Right lobe of liver (tissue), 4 donors: ENCODE results near the gene MTHFD1L.

Experiments used
- POLR2A ChIP-seq: fragments of 450-650 bp; IDR thresholded peaks from one replicate; pipeline ENCODE4 v1.6.1; 2017; ENCODE audit warnings: antibody characterized with exemption, mild to moderate bottlenecking
- TF ChIP-seq, protein P1 (sequence below), 4 donors: fragments of 200-600 bp in 3 of 4; fragments of 450-650 bp in 1 of 4; IDR thresholded peaks; one replicate each; pipeline versions ENCODE4 v1.5.1 to v1.8.0; 2016 to 2022; ENCODE audit warnings: antibody characterized with exemption in 4 of 4, mild to moderate bottlenecking in 2 of 4
- donor health status: DM: no; HTN: no; CAD: no.
- donor health status: DM: no; HTN: no; CAD: no.
- donor health status: DM: no; HTN: yes; CAD: no.

DNA sequence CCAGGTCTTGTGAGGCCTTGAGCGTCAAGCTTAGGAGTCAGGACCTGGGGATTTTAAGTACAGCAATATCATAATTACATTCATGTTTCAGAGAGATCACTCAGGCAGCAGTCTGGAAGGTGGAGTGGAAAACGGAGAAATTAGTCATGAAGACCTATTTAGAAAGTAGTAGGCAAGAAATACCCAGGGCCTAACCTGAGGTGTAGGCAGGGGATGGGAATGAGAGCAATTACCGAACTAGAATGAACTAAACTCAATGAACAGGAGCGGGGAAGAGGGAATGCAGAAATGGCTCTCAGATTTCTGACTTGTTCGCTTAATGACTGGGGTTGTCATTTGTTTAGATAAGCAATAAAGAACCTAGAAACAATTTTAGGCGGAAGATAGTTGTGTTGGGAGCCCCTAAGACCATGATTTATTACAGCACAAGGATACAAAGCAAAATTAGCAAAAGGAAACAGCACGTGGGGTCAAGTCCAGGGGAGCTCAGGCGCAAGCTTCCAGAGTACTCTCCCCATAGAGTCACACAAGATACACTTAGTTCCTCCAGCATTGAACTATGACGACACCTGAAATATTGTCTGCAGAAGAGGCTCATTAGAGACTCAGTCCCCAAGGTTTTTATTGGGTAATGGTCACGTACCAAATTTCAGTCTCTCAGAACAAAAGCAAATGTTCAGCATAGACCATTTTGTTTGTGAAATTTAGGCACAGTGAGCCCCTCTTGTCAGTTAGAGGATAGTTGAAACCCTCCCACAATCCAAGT lies 195.4 kb downstream of the MTHFD1L start:
- TF ChIP-seq POLR2A, result no peak
- TF ChIP-seq, protein P1, sequence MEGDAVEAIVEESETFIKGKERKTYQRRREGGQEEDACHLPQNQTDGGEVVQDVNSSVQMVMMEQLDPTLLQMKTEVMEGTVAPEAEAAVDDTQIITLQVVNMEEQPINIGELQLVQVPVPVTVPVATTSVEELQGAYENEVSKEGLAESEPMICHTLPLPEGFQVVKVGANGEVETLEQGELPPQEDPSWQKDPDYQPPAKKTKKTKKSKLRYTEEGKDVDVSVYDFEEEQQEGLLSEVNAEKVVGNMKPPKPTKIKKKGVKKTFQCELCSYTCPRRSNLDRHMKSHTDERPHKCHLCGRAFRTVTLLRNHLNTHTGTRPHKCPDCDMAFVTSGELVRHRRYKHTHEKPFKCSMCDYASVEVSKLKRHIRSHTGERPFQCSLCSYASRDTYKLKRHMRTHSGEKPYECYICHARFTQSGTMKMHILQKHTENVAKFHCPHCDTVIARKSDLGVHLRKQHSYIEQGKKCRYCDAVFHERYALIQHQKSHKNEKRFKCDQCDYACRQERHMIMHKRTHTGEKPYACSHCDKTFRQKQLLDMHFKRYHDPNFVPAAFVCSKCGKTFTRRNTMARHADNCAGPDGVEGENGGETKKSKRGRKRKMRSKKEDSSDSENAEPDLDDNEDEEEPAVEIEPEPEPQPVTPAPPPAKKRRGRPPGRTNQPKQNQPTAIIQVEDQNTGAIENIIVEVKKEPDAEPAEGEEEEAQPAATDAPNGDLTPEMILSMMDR (IDR thresholded peaks at IDR 0.05), result no peak
